ENCODE data around the gene IL11RA.

- no peak for TF ChIP-seq BHLHE40 (IDR thresholded peaks at IDR 0.05; ENCODE audit: borderline replicate concordance)
- no peak for TF ChIP-seq FOXM1 (IDR thresholded peaks at IDR 0.05; ENCODE audit: borderline replicate concordance)
- no peak for TF ChIP-seq ZNF384 (IDR thresholded peaks at IDR 0.05)
- no peak for TF ChIP-seq SUZ12 (IDR thresholded peaks at IDR 0.05)
- TF ChIP-seq FOXK2 (IDR thresholded peaks at IDR 0.05): no peak
- TF ChIP-seq PKNOX1 (IDR thresholded peaks at IDR 0.05): no peak
- no peak for TF ChIP-seq ELF4 (IDR thresholded peaks at IDR 0.05)
- TF ChIP-seq TARDBP (IDR thresholded peaks at IDR 0.05): no peak
- TF ChIP-seq L3MBTL2 (conservative IDR thresholded peaks at IDR 0.05): no peak
- no peak for TF ChIP-seq SP1 (IDR thresholded peaks at IDR 0.05)
- no peak for TF ChIP-seq LEF1 (IDR thresholded peaks at IDR 0.05; ENCODE audit: borderline replicate concordance)
- TF ChIP-seq HDGF (IDR thresholded peaks at IDR 0.05; ENCODE audit: borderline replicate concordance): no peak
Measured at GRCh38 chr9:34671307-34671706, 19.3 kb downstream of the IL11RA start.
